ENCODE data around the gene BCL11B.
A peak's percentile ranks its signal among the peaks of the same experiment; 100 is the strongest.

The BCL11B gene

DNA sequence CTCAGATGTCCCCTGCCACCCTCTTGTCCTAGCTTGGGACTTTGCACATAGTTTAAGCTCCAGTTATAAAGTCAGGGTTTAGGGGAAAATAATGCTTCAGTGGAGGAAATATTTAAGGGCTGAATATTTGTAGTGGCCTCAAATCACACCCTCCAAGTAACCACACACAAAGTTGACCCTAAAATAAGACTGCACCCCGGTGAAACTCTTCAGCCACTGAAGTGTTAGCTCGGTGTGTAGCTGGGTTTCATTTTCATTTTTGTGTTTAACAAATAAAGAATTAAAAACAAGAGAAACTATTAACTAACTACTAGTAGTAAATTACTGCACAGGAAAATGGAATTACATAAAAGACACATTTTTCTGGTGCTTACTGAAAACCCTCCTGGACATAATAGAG lies 14.8 kb upstream of the BCL11B start:
- no peak for DNase-seq

DNA sequence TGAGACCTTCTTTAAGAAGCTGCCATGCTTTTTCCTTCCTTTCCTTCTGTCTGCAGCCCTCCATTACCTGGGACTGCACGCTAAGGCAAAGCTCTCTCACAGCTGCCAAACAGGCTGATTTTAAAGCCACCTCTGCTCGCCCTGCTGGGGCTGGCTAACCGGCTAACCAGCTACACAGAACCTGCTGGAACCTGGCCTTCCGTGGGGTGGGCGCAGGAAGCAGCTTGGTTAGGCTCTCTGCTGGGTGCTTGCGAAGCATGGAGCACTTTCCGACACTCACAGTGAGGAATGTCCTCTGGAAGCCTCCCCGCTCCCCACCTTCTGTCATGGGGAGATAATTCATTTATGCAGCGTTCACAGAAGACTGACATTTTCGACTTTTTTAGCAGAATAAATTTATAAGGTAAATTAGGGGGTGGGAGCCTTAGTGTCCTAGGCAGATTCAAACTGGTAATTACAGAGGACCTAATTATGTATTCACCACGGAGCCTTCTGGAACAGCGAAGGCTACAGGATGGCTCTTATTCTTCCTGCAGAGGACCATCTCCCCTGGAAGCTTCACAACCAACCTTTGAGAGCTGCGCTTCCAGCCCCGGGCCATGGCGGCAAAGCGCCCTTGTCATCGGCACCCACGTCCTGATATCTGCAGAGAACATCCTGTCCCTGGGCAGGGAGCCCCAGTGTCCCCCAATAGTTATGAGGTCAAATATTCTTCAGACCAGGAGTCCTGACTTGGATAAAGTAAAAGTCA lies 12.4 kb upstream of the BCL11B start:
- no peak for DNase-seq

DNA sequence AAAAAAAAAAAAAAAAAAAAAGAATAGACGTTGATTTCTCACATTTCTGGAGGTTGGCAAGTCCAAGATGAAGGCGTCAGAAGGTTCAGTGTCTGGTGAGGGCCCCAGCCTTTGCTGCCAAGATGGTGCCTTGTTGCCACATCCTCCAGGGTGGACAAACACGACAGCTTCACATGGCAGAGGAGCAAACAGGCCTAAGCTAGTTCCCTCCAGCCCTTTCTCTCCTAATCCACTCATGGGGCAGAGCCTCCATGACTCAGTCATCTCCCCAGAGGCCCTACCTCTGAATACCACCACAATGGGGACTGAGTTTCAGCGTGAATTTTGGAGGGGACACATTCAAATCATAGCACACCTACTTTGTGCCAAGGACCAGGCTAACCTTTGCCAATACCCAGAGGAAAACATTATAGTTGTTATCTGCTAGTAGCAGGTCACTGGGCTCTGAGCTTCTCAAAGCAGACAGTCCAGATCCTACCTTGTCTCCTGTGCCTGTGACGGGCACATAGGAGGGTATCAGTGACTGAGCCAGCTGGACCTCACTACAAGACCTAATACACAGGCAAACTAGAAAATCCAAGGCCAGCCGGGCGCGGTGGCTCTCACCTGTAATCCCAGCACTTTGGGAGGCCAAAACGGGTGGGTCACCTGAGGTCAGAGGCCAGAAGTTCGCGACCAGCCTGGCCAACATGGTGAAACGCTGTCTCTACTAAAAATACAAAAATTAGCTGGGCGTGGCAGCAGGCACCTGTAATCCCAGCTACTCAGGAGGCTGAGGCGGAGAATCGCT lies 10.5 kb upstream of the BCL11B start:
- DNase-seq: no peak

DNA sequence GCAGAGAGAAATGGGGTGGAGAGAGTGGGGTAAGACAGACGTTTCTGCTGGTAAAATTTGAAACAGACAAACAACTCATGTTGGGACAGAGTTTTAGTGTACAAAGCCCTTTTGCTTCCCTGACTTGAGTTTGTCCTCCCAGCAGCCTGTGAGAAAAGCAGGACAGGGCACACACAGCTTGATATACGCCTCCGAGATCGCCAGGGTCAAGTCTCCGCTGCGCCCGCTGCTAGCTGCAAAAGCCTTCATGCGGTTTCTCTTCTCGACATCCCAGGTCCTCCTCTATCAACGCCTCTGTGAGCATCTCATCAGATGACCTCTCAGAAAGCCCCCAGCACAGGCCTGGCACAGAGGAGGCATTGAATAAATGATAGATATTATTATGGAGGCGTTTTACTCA lies 9.4 kb upstream of the BCL11B start:
- DNase-seq: no peak

DNA sequence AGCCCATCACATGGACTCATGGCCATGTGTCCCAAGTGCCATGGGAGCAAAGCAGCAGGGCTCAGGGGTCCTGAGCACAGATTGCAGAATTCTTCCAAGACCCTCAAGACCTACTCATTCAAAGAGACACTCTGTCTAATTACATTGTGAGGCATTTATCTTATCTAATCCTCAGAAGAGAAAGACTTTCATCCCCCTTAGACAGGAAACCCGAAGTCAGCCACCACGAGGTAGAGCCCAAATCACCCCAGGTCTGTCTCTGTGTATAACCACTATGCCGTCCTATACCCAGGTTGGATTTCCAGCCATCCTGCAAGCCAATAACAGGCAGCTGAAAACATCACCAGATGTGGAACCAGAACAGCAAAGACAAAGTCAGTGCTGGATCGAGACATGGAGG lies 8.9 kb upstream of the BCL11B start:
- no peak for DNase-seq

DNA sequence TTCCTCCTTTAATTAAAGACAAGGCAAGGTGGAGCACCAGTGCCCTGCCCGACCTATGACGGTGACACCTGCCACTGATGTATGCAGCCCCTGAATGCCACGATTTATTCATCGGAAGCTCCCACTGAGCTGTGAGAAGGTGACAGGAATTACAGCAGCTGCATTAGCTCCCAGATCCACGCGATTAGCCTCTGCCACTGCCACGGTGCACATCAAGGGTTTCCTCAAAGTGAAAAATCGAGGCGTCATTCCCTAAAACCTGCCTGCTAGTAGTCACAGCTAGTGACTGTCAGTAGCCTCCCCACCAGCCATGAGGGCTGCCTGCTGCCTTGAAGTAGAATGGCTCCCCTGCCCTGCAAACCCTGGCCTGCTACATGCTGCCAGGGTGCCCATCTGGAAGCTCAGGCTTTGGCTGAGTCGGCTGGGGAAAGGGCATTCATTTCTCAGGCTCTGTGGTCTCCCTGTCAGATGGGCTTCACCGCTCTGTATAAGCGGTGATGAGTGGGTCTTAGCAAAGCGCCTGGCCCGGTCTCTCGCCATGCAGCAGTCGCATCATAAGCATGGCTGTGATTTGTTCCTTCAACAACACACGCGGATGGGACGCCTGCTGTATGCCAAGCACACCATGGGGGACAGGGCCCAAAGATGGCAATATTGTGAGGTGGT lies 8.2 kb upstream of the BCL11B start:
- no peak for DNase-seq

DNA sequence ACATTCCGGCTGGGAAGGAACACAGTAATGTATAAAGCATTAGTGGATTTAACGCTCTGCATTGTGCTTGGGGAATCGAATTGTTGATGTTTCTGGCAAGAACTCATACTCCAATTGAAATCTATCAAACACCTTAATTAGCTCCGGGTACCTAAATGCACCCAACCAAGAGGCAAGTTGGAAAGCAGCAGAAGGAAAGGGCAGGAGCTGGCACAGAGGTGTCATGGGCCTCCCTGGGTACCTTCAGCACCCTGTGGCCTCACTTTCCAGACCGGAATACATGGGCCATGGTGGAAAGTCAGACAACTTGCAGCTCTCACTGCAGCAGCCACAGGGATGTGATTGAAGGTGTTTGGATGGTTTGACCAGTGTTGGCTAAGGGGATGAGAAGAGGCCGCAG lies 6.8 kb upstream of the BCL11B start:
- DNase-seq: no peak

DNA sequence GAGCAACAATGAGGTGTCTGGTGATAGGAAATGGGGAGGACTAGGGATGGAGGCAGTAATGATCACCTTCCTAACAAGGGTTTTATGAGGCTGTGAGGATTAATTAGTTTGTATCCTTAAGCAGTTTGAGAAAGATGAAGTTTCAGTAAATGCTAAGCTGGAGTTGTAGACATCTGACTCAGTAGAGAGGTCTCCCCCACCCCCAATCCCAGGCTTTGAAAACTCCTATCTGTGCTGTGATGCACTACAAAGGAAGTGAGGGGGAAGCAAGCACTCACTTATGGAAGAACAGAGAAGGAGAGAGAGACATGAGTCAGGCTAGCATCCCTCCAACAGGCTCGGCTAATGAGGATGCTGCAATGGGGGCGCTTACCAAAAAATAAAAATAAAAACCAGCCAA lies 5.5 kb upstream of the BCL11B start:
- no peak for DNase-seq

DNA sequence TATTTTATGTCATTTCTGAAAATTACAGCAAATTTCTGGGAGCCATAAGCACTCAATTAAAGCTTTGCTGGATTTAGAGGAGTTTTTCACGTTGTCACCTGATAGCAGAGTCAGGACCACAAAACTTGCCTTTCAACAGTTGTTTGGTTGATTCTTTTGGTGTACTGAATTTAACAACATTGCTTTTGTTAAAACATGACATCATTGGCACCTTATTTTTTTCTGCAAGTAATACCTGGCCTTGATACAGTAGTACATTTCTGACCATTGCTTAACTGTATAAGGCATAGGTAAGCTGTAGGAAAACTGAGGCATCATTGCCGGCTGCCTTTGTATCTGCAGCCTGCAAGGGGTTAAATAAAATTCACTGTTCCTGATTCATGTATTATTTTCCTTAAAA lies 4.5 kb upstream of the BCL11B start:
- no peak for DNase-seq

DNA sequence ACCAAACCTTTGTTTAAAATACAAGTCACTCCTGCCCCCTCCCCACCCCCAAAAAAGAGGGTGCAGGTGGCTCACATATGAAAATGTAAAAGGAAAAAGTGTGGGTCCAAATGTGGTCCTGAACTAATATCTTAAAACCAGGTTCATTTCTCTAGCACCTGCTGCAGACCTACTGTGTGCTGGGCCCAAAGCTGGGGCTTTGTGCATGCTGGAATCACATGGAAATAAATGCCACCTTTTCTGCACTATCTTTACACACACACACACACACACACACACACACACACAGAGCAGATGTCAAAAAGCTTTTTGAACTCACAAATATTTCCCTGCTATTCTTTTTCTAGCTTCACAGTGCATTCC lies 3.2 kb upstream of the BCL11B start:
- DNase-seq: no peak

DNA sequence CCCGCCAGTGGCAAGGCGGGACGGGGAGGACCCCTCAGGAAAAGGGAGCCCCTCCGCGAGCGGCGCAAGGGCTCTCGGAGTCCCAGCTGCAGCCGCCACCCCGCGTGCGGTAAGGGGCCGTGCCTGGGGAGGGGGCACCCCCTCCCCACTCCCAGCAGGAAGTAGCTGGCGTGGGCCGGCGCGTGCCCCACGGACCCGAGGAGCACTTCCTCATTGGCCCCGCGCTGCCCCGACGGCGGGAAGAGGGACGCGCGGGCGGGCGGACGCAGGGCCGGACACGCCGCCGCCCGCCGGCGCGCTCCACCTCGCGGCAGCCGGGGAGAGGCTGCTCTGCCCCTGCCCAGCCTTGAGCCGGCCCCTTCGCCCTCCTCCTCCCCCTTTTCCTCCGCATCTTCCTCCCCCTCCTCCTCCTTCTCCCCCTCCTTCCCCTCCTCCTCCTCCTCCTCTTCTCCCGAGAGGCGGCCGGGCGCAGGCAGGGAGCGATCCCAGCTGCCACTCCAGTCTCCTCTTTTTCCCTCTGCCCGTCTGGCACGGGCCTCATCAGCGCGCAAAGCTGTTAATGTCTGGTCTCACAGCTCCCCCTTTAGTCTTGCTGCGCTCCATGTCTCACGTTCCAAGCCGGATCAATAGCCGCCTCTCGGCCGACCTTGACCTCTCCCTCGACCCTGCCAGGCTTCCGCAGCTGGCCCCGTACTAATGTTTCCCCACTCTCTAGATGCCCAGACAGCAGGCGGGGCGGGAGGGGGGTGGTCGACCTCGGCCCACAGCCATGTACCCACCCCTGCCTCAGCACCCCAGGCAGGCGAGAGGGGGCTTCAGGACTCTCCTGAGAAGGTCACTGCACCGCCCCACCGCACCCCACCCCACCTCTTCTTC lies 2.6 kb upstream of the BCL11B start:
- peak; percentile 59 for DNase-seq

DNA sequence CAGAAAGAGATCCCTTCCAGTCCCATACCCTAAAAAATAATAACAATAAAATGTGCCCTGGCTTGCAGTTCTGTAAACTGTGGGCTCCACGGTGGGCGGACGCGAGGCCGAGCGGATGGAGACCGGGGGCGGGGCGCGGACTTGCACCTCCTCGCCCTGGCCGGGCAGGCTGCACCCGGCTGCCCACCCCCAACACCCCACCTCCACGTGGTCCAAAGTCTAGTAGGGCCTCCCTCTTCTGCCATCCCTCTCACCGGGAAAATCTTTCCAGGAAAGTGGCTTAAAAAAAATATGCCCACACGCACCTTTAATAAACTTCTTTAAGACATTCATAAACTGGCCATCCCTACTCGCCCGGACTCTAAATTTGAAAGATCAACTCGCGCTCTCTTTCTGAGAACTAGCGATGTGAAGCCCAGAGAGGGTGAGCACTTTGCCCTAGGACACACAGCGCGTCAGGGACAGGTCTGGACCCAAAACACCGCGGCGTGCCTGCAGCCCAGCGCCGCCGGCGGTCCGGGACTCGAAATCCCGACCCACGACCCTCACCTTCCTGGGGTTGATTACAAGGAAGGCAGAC lies 1.9 kb upstream of the BCL11B start:
- no peak for DNase-seq

DNA sequence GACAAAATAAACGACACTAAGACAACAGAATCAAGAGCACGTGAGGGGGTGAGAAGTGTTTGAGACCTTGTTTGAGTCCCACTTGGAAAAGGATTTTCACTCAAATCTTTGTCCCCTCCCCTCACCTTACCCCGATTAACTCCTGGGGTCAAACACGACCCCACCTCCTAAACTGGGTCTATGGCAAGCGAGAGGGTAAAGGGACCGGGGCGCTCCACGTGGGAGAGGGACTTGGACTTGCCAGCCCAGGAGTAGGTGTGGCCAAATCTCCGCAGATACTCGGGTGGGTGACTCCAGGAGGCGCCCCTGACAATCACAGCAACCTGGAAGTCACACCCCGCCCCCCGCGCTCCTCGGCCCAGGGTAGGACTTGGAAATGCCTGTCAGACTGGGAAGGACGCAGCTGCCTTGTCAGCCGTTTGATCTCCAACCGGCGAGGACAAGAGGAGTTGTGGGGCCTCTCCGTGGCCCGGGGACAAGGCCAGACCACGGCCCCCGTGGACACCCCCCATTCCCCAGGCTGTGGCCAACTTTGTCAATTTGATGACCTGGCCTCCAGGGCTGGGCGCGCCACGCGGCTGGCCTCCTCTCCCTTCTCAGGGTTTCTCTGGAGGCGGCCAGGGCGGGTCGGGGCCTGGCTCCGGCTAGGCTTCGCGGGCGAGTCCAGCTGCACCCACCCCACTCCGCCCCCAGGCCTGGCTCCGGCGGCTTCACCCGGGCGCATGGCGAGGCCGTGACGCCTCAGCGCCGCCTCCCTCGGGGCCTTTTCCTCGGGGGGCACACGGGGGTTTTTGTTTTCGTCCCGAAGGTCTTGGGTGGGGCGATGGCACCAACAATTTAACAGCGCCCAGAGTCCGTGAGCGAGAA lies 1.1 kb upstream of the BCL11B start:
- DNase-seq: no peak

DNA sequence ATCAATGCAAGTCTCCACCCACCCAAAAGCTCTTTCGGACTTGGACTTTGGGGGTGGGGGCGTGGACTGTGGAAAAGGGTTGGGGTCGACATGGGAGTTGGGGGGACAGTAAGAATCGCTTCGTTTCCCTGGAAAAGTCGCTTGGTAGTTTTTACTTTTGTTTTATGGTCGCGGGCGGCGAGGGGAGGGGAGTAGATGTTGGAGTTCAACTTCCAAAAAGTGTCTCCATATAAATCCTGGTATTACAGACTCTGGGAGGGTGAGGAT lies 568 bp upstream of the BCL11B start:
- no peak for DNase-seq

DNA sequence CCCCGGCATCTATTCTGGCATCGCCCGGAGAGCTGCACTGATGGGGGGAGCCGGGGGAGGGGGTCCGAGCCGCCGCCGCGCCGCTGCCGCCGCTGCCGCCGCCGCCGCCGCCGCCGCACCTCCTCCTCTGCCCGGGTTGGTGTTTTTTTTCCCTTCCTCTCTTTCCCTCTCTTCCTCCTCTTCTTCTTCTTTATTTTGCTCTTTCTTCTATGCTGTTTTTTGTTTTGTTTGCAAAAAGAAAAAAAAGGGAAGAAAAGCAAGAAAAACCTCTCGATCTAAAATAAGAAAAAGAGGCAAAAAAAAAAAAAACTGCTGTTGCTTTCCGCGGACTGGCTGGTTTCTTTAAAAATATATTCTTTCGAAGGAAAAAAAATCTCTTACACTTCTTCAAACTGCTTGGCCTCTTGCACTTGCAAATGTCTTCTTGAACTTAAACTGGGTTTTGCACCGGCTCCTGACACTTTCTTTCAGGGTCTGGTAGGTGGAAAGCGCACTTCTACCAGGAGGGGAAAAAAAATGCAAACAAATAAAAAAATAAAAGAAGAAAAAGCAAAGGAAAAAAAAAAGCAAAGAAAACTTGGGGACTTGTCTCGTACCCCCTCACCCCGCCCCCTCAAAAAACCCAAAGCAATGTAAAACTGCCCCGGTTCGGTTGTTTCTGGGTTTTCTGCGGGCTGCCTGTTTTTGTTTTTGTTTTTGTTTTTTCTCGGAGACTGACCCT lies 616 bp downstream of the BCL11B start:
- DNase-seq: no peak

DNA sequence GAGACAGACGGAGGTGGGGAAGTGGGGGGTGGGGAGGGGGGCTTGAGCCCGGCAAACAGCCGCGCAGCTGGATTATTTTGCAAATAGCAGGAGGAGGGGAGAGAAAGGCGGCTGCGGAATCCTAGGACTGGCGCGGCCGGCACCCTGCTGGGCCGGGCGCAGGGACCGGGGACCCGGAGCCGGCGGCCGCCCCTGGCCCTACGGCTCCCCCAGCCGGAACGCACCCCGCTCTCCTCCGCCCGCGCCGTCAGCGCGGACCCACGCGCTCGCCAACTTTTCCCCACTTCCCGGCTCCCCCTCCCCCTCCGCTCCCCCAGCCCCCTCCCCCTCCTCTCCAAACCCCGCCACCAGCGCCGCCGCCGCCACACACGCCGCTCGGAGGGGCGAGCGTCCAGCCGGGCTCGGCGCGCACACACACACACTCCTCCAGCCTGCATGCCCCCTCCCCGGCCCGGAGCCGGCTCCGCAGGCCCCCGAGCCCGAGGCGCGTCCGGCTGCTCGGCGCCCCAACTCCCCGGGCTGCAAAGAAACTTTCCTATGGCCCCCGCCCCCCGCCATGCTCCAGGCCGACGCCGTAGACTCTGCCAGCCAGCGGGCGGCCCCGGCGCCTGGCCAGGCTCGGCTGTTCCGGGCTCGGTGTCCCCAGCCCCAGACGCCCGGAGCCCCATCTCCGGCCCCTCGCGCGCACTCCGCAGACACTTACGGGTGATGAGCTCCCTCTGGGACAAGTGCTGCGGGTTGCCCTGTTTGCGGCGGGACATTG lies 1.4 kb downstream of the BCL11B start:
- DNase-seq: no peak

DNA sequence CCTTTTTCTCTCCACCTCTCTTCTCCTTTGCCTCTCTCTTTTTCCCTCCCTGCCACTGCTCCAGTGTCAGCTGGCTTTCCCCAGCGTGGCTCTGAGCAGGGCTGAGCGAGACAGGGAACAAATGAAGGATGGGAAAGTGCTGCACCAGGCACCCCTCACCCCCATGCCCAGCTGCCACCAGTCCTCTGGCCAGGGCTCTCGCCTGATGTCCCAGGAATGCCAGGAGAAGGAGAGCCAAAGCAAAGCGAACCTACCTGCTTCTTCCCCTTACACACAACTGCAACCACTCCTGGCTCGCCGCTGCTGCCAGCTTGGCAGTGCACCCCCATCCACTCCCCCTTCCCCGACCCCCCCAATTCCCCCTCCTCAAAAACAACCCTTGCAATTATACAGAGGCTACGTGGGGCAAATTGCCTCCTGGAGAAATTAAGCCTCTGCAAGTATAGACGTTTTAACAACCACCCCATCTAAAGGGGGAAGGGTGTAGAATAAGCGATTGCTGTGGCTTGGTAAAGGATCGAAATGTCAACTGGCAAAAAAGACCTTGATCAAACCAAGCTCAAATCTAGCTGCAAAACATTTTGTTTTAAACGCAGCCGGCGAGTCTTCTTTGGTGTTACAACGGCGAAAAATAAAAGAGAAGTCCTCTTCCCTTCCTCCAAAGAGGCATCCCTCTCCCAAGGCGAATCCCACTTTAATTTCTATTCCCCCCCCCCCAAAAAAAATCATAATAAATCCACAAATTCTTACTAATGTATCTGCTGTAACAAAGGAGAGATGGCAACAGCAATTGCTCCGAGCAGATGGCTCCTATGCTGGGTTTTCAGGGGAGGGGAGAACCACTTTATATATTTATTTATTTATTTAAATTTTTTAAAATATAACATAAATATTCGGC lies 2.9 kb downstream of the BCL11B start:
- DNase-seq: no peak

DNA sequence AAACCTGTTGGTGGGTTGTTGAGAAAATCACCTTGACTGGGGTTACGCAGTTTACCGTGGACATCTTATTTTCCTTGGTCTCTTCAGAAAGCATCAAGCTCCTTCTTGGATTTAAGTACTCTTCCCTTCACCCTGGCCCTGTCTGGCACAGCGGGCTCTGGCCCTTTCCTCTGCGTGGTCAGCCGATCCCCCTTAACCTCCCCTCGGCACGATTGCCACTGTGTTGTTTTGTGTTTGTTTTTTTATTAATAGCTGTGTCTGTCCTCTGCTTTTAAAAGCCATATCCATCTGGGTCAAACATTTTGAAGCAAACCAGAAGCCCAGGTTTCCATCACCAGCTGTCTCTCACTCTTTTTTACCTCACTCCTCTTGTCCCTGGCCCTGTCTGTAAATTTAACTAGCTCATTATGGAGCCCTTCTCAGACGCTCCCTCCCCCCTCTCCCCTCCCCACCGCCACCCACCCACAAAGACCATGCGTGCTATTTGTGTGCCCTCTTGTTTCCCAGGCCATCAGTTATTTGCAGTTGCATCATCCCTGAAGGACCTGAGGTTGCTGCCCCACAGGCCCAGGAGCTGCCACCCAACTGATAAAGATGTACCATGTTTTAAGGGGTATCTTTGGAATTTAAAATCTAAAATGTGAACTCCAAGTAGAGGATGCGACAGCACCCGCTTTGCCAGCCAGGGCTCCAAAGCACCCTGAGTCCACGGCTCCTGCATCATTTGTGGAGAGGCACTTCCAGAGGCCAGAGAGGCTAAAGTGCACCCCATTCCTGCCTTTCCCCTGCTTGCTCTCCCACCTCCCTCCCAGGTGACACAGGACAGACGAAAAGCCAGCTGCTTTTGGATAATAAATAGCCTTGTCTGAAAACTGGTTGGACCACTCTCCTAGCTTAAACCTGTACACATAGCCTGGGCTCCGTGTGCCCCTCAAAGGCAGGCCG lies 3.9 kb downstream of the BCL11B start:
- DNase-seq: no peak

Data from NCI-H2227 treated with DMSO at 0.1 percent for 48 hours (cell line).